Stimulated activated CD8-positive, alpha-beta memory T cell treated with anti-CD3 and anti-CD28 coated beads, Interleukin-4, amount 100 ng/mL, for 4 hours (primary cell): ENCODE results near the gene NCKAP5.

Source experiments
- DNase-seq, 2 donors: peaks; one replicate each; pipeline ENCODE4 v3.0.0-alpha.2; 2020; ENCODE audit warnings: low read depth in 2 of 2, low spot score in 1 of 2

NCKAP5 gene

DNA sequence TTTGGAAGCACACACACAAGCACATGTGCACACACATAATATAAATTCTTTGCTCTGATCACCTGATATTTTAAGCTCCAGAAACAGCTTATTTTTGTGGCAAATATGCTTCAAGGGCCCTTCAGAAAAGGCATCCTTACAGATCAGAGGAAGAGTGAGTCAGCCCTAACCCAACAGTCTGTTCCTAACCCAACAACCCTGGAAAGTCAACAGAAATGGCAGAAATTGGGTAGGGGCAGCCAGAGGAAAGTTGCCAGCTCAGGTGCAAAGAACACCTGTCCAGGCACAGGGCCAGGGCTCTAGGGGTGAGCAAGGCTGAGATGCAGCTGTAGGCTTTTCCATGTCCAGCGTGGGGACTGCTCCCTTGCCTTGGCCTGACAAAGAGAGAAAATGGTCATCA, 6.4 kb upstream of the NCKAP5 start:
- DNase-seq = no peak

DNA sequence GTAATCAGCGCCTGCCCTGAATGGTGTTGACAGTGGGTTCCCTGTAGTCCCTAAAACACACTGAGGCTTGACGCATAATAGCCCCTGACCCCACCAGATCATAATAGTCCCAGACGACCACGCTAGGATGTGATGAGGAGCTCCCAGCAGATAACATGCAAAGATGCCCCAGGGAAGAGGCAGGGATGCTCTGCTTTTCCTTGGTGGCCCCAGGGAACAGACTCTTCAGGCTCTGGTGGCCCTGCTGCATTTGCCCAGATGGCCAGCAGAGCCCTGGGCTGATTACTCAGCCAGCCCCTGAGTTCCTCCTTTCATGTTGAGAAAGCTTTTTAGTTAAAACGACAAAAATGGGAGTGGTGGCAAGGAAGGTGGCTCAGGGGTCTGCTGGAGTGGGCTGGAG, 5.9 kb upstream of the NCKAP5 start:
- no peak for DNase-seq

DNA sequence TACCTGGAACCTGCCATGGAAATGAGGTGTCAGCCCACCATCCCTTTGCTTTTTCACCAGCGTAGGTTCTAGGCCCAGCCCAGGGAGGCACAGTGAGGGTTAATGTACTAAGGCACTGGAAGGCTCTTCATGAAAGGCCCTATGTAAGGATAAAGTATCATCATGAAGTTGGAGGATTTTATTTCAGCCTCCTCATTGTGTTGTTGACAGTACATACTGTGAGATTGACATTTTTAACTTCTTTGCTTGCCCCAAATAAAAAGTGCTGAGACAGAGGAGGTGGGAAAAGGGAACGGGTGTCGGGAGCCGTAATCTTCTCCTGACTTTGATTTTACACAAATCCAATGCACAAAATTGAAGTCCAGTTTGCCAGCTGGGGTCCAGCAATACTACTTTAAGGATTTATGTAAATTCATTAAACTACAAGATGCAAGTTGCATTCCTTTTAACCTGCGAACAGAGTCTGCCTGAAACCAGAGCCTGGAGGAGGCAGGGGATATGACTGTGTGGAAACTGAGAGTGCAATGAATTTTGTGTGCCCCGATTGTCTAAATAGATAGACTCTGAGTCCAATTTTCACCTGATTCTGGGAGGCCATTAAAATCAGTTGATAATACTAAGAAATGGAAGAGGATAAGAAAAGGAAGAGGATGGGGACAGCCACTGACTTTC, 5.4 kb upstream of the NCKAP5 start:
- DNase-seq = no peak

DNA sequence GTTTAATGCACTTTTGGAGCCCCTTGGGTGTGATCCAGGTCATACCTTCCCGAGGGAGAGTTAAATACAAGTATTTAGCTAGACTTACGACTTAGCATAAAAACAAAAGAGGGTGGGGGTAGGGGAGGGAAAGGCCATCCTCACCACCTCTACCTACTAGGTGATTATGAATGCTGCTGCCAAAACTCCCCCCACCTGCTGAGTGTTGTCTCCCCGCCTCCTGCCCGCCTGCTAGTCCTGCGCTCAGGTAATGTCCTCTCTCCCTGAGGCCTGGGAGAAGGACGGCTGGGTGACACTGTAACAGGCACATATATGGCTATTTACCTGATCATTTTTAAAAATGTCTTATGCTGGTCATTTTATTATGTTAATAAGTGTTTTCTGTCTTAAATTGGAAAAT, 3.0 kb upstream of the NCKAP5 start:
- DNase-seq = no peak

DNA sequence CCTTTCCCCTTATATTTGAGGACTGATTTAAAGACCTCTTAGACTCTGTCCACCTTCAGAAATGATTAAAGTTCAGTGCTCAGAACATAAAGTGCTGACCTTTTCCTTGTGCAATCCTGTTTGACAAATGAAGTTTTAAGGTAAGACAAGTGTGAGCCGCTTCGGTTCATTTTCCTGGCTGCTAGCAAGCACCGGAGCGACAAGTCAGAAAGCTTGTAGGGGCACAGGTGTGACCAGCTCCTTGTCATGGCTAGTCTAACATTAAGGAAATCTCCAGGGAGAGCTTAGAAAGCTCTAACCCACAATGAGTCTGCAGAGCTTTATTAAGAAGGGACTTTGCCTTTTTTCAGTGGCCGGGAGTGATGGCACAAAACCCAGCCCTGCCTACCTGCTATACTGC, 2.3 kb upstream of the NCKAP5 start:
- no peak for DNase-seq

DNA sequence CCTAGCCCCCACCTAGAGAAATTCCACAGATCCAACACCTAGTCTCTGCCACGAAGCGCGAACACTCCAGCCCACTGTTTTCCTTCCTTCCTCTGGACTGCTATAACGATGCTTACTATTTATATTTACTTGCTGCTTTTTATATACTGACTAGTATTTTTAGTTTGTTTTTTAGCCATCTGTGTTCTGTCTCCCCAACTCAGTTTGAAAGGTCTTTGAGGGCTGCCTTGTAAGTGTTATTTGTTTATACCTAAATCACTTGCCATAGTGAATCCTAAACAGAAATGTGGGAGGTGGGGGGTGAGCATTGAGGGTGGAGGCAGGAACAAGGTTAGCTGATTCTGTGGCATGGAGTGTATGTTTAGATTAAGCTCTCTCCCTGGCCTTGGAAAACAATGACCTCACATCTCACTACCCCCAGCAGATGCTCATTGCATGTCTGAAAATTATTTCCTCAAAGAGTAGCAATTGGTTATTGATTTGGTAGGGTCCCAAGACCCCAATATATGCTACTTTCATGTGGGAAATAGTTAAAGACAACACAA, 1.1 kb upstream of the NCKAP5 start:
- DNase-seq = no peak

DNA sequence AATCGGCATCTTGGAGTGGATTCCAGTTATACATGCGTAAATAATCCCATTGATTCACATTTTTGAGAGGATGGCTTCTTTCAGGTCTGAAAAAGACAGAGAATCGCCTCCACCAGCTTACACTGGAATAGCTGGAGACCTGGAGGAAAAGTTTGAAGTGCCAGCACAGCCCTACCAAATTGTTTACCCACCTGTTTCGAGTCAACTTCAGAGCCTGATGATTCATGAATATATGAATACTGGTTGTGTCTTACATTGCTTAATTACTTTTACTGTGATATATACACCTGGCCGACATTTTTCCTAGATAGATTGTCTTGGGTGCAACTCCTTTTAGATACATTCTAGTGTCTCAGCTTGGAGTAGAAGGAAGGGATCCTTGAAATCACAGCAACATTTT, 335 bp upstream of the NCKAP5 start:
- no peak for DNase-seq

DNA sequence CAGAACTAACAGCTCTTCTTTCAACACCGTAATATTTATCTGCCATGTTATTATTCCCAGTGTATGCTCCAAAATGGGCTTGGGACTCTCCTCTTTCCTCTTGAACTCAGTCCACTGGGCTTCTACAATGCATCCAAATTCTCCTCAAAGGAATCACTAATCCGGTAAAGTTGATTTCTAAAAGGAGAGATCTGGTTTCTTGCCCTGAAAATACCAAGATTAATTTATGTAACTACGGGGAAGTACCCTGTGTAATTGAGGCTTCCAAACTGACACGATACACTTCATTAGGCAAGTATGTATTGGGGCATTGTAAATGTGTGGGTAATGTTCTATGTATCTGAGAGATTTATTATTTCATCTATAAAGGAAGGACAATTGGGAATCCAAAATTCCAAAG, 5.7 kb downstream of the NCKAP5 start:
- no peak for DNase-seq

DNA sequence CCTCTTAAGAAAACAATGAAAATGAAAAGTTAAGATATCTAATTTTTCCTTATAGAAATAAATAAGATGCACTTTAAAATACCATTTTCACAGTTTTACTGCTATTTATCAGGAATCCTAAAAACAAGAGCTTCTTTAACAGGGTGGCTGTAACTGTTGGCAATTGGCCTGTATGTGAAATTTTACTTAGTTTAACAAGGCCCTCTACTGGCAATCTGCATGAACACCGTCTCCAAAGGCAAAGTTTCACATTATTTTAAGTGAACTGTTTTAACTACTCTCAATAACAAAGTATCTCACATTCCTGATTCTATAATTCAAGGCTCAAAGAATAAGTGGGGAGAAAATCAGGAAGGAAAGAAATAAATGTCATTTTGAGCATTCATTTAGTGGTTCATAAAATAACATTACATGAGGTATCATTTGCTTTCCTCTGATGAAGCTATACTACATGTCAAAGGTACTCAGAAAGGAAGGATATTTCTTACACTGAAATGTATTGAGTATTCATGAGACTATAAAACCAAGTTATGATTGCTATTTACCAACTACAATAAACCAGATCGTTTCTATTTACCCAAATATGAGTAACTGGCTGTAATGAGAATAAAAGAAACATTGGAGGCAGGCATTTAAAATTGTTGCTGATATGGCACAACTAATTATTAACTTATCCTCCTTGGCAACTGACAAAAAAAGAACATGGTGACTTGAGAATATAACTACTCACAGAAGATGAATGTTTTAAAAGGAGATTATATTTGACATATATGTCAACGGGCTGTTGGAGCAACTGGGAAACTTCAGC, 7.0 kb downstream of the NCKAP5 start:
- DNase-seq = no peak

DNA sequence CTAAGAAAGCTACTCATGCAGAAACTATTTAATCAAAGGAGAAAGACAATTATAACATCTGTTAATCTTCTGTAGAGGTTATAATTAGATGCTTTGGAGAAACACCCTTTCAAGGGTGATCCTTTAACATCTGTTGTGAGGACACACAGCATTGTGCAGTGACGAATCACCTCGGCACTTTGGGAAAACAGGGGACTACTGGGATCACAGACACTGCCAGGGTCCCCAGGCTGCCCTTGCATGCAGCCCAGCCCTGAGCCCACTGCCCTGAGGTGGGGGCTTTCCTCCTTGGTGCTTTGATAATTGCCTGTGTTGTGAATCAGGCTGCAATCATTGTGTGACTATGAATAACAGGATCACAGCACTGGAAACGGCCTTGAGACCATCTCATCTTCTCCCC, 10.6 kb downstream of the NCKAP5 start:
- no peak for DNase-seq

DNA sequence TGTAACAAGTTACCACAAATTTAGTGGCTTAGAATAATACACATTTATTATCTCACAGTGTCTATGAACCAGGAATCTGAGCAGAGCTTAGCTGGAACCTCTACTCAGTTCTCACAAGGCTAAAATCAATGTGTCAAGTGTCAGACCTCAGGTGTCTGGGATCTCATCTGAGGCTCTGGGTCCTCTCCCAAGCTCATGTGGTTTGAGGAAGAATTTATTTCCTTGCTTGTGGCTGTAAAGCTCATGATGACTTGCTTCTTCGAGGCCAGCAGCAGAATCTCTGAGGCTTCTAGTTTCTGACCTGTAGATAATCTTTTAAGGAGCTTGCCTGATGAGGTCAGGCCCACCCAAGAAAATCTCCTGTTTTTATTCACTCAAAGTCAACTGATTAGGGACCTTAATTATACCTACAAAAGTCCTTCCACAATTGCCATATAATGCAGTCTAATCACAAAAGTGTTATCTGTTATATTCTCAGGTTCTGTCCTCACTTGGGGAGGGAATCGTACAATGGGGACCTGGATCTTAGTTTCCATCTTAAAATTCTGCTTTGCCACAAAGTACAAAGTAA, 14.3 kb downstream of the NCKAP5 start:
- DNase-seq = no peak

DNA sequence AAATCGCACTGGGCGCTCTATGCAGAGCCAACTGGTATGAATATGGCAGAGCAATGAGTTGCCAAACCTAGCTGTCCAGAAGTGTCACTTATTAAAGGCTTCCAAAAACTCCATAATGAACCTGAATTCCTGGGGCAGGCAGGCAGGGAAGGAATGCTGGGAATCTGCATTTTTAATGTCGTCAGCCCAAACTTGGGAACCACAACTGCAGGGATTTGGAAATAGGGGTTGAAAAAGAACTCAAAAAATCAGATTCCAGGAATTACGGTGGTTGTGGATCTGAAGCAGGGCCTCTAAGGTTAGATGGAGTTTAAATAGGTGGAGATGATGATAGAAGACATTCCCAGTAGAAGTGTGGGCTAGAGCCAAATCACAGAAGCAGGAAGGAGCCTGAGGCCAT, 15.0 kb downstream of the NCKAP5 start:
- DNase-seq = no peak

DNA sequence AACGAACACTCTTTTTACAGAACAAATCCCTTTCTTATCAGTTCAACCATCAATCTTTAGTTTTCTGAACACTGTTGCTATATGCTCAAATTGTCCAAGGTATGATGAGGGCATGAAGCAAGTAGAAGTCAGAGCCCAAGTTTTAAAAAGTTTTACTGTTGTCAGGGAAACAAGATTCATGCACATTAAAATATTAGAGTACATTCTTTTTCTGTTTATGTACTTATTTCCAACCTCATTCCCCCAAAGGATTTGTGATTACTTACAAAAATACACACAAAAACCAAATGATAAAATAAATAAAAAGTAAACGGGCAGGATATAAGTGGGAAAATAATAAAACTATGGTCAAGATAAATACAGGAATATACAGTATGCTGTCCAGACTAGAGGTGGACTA, 15.4 kb downstream of the NCKAP5 start:
- DNase-seq = no peak

DNA sequence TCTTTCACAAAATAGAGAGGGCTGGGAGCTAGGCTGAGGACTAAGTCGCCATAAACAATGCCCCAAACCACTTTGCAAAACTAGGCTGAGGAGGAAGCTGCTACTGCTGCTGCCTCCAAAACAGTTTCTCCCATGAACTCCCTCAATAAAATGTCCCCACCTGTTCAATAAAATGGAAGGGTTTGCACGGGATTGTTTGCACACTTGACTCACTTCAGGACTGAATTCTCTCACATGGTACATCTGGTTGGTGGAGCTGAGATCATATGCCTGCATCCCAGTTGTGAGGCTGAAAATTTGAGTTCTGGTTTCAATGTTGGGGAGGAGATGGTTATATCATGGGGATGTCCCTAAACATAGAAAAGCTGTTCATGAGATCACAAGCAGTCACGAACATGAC, 26.5 kb downstream of the NCKAP5 start:
- no peak for DNase-seq

DNA sequence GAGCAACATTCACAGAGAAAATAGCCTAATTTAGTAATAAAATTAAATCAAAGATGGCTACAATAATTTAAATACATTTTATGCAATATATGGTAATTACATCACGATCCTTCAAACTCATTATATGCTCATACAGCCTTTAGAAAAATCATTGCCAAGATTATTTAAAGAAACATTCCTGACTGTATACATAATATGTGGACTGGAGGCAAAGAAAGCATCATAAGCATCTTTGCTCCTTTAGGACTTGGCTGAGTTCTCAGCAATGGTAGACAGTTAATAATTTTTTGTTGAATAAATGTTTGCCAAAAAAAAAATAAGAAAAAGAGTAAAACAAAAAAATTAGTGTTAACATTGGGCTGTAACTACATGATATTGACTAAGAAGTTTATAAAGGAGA, 26.9 kb downstream of the NCKAP5 start:
- no peak for DNase-seq

DNA sequence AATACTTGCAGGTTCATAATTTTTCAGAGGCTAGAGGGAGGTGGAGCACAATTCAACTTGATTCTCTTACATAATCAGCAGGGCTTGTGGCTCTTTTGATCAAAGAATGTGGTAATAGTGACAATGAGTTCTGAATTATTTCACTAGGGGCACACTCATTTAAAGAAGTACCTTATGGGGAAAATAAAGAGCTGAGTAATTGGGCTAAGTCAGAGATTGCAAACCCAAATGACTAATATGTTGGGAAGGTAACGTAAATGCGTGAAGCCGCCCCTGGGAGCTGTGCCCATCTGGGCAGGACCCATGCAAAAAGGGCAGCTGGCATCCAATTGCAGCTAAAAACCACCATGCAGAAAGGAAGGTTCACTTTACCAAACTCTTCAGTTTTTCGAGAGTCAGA, 35.3 kb downstream of the NCKAP5 start:
- DNase-seq = no peak

DNA sequence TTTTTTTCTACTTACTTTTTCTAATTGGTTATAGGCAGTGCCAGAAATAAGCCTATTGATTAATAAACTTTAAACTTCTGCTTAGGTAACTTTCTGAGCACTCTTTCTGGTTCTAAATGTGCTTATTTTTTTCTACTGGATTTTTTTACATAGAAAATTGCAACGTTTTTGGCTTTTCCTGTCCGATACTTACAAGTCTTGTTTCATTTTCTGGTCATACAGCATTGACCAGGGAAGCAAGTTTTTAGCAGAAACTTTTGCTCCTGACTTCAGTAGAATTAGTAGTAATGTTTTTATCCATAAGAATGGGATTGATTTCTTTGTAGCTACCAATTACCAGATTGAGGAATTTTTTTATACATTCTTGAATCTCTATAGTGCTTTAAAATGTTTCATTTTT, 36.9 kb downstream of the NCKAP5 start:
- no peak for DNase-seq

DNA sequence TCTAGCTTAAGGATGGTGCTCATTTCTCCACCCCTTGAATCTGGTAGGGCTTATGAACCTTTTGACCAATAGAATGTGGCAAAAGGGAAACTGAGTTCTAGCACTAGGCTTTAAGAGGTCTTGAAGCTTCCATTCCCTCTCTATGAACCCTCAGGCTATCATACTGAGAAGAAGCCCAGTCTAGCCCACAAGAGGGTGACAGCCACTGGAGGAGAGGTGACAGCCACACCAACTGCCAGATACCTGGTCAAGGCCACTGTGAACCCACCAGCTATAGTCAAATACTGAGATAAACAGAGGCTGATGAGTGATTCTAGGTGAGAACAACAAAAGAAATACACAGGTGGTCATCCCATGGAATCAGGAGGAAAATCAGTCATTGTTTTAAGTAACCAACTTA, 37.6 kb downstream of the NCKAP5 start:
- DNase-seq = no peak

DNA sequence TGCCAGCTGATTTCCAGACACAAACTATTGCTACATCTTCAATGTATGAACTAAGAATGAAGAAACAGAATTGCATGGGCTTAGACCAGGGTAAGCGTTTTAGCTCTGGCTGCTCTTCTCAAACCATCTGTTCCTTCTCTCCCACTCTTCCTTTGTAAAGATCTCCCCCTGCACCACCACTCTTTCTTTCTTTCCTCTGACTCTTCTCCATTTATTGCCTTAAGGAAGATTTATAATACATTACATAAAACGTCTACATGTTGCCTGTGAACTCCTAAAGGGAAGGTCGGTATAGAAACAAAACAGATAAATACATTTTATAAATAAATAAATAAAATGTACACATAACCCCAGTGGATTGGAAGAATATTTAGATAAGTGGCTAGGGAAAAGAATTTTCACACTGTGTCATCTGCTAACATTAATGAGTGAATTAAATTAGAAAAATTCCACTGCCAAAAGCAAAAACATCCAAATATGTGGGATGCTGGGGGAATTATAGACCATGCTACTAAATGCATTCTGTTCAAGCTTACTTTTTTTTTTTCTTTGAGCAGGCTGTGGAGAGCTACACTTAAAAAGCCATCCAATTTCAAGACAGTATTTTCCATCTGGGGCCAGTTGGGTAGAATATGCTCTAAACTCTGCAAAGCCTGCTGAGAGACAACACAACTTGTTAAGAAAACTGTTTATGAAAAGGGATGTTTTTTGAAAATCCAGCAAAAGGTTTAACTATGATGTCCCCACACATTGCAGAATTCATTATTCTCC, 41.5 kb downstream of the NCKAP5 start:
- no peak for DNase-seq

DNA sequence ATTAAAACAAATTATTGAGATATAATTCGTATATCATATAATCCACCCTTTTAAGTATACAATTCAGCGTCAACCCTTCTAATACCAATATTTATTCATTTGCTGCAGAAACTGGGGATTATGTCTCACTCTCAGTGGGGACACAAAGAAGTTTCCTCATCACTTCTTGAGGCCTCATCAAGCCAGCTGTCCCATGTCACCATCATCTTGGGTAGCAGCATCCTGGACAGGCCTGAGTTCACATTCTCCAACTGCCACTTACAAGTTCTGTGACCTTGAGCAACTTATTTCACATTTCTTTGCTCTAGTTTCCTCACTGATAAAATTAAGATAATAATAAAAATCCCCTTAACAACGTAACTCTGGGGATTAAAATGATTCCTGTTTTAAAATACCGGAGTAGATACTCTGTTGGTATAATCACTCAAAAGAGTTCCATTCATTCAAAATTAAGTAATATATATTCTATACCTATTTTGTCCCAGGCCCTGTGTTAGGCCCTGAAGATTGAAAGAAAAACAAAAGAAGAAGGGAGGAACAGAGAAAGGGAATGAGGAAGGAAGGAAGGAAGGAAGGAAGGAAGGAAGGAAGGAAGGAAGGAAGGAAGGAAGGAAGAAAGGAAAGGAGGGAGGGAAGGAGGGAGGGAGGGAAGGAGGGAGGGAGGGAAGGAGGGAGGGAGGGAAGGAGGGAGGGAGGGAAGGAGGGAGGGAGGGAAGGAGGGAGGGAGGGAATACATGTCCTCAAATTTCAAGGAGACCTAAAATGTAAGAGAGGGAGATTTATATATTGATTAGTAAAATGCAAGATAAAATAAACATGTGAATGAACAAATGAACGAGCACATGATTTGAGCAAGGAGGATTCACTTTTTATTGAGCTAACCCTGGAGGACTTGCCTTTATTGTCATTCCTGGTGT, 42.4 kb downstream of the NCKAP5 start:
- DNase-seq = no peak

DNA sequence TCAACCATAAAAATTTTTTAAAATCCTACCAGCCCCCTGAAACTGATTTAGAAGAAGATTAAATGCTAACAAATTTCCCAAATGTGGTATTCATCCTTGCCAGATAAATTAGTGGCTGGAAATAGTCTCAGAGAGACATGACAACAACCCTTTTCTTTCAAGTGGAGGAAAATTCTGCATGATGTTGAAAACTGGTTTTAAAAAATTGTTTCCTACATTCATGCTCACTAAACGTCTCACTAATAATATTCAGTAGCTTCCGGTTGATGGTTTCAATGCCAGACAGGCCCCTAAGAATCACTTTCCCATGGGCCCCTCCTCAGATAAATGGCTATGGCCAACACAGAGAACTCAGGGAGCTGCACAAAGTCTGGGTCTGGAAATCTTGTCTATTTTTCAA, 43.2 kb downstream of the NCKAP5 start:
- no peak for DNase-seq
